K562 (cell line): ENCODE results near the gene ZMYND8. TPM values are rescaled to one million over a fixed set of nuclear protein-coding genes. Genes with fewer than 3 reads are reported as not detected.

ENCODE experiments used
- ARID3A ChIP-seq: IDR thresholded peaks from 2 replicates; pipeline ENCODE4 v1.6.1; 2012; ENCODE audit warnings: low read depth, low read length, improper control_type of control experiment, borderline replicate concordance
- E2F6 ChIP-seq, 2 experiments: IDR thresholded peaks; 2 replicates each; pipeline ENCODE4 v1.6.1; 2011; ENCODE audit warnings: borderline replicate concordance in 1 of 2, control low read depth in 1 of 2, low read depth in 1 of 2, low read length in 1 of 2, mild to moderate bottlenecking in 1 of 2, mixed read lengths in 1 of 2, moderate library complexity in 1 of 2; ENCODE audit not compliant: insufficient read depth in 1 of 2, insufficient read length in 1 of 2, poor library complexity in 1 of 2, severe bottlenecking in 1 of 2; ENCODE audit errors: extremely low read depth in 1 of 2
- FOXO4 ChIP-seq: fragments of 450-650 bp; formaldehyde crosslinking; IDR thresholded peaks from 2 replicates; pipeline ENCODE4 v1.4.0; 2020; ENCODE audit warnings: mild to moderate bottlenecking, moderate library complexity
- GABPA ChIP-seq: fragments of 200-800 bp; sonication (Bioruptor generic); conservative IDR thresholded peaks from 2 replicates; pipeline ENCODE4 v1.6.1; 2016; ENCODE audit warnings: low read depth, missing genetic modification characterization, missing compliant biosample characterization
- GATA2 ChIP-seq: sonication (generic); formaldehyde crosslinking; IDR thresholded peaks from 2 replicates; pipeline ENCODE4 v1.4.0; 2020; ENCODE audit warnings: mild to moderate bottlenecking, missing genetic modification reagents
- KLF16 ChIP-seq: IDR thresholded peaks from 2 replicates; pipeline ENCODE4 v1.6.1; 2016; ENCODE audit warnings: antibody characterized with exemption
- MYNN ChIP-seq, 2 experiments: sonication (generic); formaldehyde crosslinking in 1 of 2; IDR thresholded peaks; 2 replicates each; pipeline versions ENCODE4 v1.5.0 to v1.6.1; 2016 to 2020; ENCODE audit warnings: antibody characterized with exemption in 1 of 2, missing genetic modification reagents in 1 of 2
- NCOA1 ChIP-seq: fragments of 450-650 bp; IDR thresholded peaks from 2 replicates; pipeline ENCODE4 v1.6.1; 2016; ENCODE audit warnings: low read depth
- NR2F6 ChIP-seq: fragments of 450-650 bp; formaldehyde crosslinking; IDR thresholded peaks from 2 replicates; pipeline ENCODE4 v1.4.0; 2020; ENCODE audit warnings: mild to moderate bottlenecking
- PML ChIP-seq: IDR thresholded peaks from 2 replicates; pipeline ENCODE4 v1.6.1; 2012; ENCODE audit warnings: low read length, inconsistent platforms
- POLR2H ChIP-seq: IDR thresholded peaks from 2 replicates; pipeline ENCODE4 v1.6.1; 2016; ENCODE audit warnings: missing genetic modification characterization, low read depth, mild to moderate bottlenecking, control low read depth, missing compliant biosample characterization, moderate library complexity
- RBM15 ChIP-seq: fragments of 200-400 bp; formaldehyde crosslinking; IDR thresholded peaks from 2 replicates; pipeline ENCODE4 v1.6.1; 2018; ENCODE audit warnings: mild to moderate bottlenecking, low read length, moderate library complexity; ENCODE audit not compliant: insufficient read depth
- STAT5A ChIP-seq: IDR thresholded peaks from 2 replicates; pipeline ENCODE4 v1.6.1; 2012; ENCODE audit warnings: low read length, inconsistent platforms, borderline replicate concordance
- THRB ChIP-seq: fragments of 450-650 bp; formaldehyde crosslinking; conservative IDR thresholded peaks from 2 replicates; pipeline ENCODE4 v1.4.0; 2022; ENCODE audit warnings: mild to moderate bottlenecking, missing genetic modification characterization
- TRIM24 ChIP-seq, 2 experiments: fragments of 450-650 bp; IDR thresholded peaks; 2 replicates each; pipeline ENCODE4 v1.6.1; 2016
- U2AF2 ChIP-seq: fragments of 200-400 bp; formaldehyde crosslinking; optimal IDR thresholded peaks from 2 replicates; pipeline ENCODE3; 2017; ENCODE audit warnings: low read depth, mild to moderate bottlenecking, low read length
- XRCC5 ChIP-seq: fragments of 200-400 bp; formaldehyde crosslinking; IDR thresholded peaks from 2 replicates; pipeline ENCODE4 v1.6.1; 2017; ENCODE audit warnings: low read depth, mild to moderate bottlenecking, low read length
- polyA plus RNA-seq, 8 experiments: library from polyadenylated mRNA; depleted of rRNA in 4 of 8; stranded (reverse) in 5 of 8; unstranded in 3 of 8; fragments of >200 nt; fragmentation: Nextera tagmentation in 2 of 8; fragmentation: Illumina TruSeq in 1 of 8; extraction: Ambion mirVana in 2 of 8; extraction: Trizol in 1 of 8; gene quantifications; 2 replicates each; pipeline versions ENCODE4 v1.2.1 to v1.2.3, GENCODE V29; 2011 to 2014; ENCODE audit warnings: inconsistent platforms in 1 of 8, missing spikeins in 1 of 8
- total RNA-seq, 7 experiments: library from RNA; depleted of rRNA in 6 of 7; stranded (reverse); fragments of >200 nt in 6 of 7; fragmentation: Illumina TruSeq in 2 of 7; extraction: Trizol in 2 of 7; gene quantifications; 2 replicates each; pipeline versions ENCODE4 v1.2.1 to v1.2.3, GENCODE V29; 2011 to 2021; ENCODE audit warnings: low replicate concordance in 1 of 7
- TF ChIP-seq, protein P1 (sequence below): fragments of 450-650 bp; formaldehyde crosslinking; IDR thresholded peaks from 2 replicates; pipeline ENCODE4 v1.4.0; 2020; ENCODE audit warnings: mild to moderate bottlenecking, moderate library complexity
- TF ChIP-seq, protein P2 (sequence below): fragments of 250-450 bp; sonication (Bioruptor Pico); IDR thresholded peaks from 2 replicates; pipeline ENCODE4 v1.4.0; 2020; ENCODE audit warnings: mild to moderate bottlenecking

The ZMYND8 gene
- total and polyA plus RNA-seq, 9 of the 15 experiments (the other 6 are each of a cell fraction or from before 2014, with no cell fraction given): 31.8 to 148 (median 71.9) TPM

GRCh38 chr20:47379433-47380150, 23.1 kb upstream of the ZMYND8 start (continued):
- TF ChIP-seq MYNN (IDR thresholded peaks at IDR 0.05): no peak
- no peak for TF ChIP-seq MYNN (CRISPR knock-in tag; IDR thresholded peaks at IDR 0.05)
- no peak for TF ChIP-seq XRCC5
- no peak for TF ChIP-seq U2AF2
- peak; percentile 59; the same call in 1 of the 2 replicates for TF ChIP-seq NCOA1
- TF ChIP-seq RBM15: no peak
- TF ChIP-seq, protein P1, sequence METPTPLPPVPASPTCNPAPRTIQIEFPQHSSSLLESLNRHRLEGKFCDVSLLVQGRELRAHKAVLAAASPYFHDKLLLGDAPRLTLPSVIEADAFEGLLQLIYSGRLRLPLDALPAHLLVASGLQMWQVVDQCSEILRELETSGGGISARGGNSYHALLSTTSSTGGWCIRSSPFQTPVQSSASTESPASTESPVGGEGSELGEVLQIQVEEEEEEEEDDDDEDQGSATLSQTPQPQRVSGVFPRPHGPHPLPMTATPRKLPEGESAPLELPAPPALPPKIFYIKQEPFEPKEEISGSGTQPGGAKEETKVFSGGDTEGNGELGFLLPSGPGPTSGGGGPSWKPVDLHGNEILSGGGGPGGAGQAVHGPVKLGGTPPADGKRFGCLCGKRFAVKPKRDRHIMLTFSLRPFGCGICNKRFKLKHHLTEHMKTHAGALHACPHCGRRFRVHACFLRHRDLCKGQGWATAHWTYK (CRISPR knock-in tag): no peak
- 0 out of 4 replicates have a peak, but pooled peaks of 1 of the 2 experiments have one; percentile 20 for TF ChIP-seq TRIM24 (IDR thresholded peaks at IDR 0.05)
- TF ChIP-seq POLR2H (tag): no peak
- peak; percentile 59; the same call in 1 of the 2 replicates for TF ChIP-seq KLF16
- no peak for TF ChIP-seq STAT5A
- TF ChIP-seq ARID3A: no peak
- TF ChIP-seq THRB: no peak
- no peak for TF ChIP-seq GATA2 (CRISPR knock-in tag)
- no peak for TF ChIP-seq NR2F6 (CRISPR knock-in tag)
- TF ChIP-seq GABPA: no peak
- no peak for TF ChIP-seq E2F6 (IDR thresholded peaks at IDR 0.05; ENCODE audit: borderline replicate concordance in 1 of 2, extremely low read depth in 1 of 2, insufficient read depth in 1 of 2, insufficient read length in 1 of 2, low read depth in 1 of 2, low read length in 1 of 2, poor library complexity in 1 of 2, severe bottlenecking in 1 of 2)
- TF ChIP-seq PML: no peak
- no peak for TF ChIP-seq FOXO4 (CRISPR knock-in tag)
- TF ChIP-seq, protein P2, sequence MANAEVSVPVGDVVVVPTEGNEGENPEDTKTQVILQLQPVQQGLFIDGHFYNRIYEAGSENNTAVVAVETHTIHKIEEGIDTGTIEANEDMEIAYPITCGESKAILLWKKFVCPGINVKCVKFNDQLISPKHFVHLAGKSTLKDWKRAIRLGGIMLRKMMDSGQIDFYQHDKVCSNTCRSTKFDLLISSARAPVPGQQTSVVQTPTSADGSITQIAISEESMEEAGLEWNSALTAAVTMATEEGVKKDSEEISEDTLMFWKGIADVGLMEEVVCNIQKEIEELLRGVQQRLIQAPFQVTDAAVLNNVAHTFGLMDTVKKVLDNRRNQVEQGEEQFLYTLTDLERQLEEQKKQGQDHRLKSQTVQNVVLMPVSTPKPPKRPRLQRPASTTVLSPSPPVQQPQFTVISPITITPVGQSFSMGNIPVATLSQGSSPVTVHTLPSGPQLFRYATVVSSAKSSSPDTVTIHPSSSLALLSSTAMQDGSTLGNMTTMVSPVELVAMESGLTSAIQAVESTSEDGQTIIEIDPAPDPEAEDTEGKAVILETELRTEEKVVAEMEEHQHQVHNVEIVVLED: no peak
